GM08714 (cell line): ENCODE results near the gene SMIM13.
"Not testable (repeated sequence)": the region's sequence is repeated elsewhere in the genome, so short reads cannot be mapped to it uniquely, and the experiment has no call there.

Source experiments
- H3K4me3 ChIP-seq: fragments of 200-500 bp; sonication (Bioruptor generic); 2 replicates; pipeline ENCODE4 v1.5.1; 2014; ENCODE audit warnings: mild to moderate bottlenecking, low read length, inconsistent platforms
- ZNF274 ChIP-seq: IDR thresholded peaks from 2 replicates; pipeline ENCODE4 v1.6.1; 2012; ENCODE audit warnings: mild to moderate bottlenecking, low read depth, low read length

The SMIM13 gene

GRCh38 chr6:11093376-11093625, 333 bp upstream of the SMIM13 start:
- peak overlapping the region; percentile 91 for H3K4me3 ChIP-seq
- no peak for TF ChIP-seq ZNF274

- peak overlapping the region; percentile 91 for H3K4me3 ChIP-seq
These were observed 797 bp downstream of the SMIM13 start for GRCh38 chr6:11094411-11094851.

GRCh38 chr6:11094941-11095340, 1.3 kb downstream of the SMIM13 start:
- no peak for TF ChIP-seq ZNF274
- H3K4me3 ChIP-seq, result peak overlapping the region; percentile 91

More at GRCh38 chr6:11094411-11094851, 797 bp downstream of the SMIM13 start:
- TF ChIP-seq ZNF274, result no peak

- no peak overlapping the region; the same call in 1 of the 2 replicates for H3K4me3 ChIP-seq
- TF ChIP-seq ZNF274, result no peak
These were observed 2.5 kb downstream of the SMIM13 start for GRCh38 chr6:11096109-11096508.

GRCh38 chr6:11097476-11097875, 3.8 kb downstream of the SMIM13 start:
- no peak overlapping the region for H3K4me3 ChIP-seq
- TF ChIP-seq ZNF274, result no peak

- no peak for TF ChIP-seq ZNF274
- no peak overlapping the region for H3K4me3 ChIP-seq
These were observed 4.4 kb downstream of the SMIM13 start for GRCh38 chr6:11098004-11098403.

- H3K4me3 ChIP-seq, result no peak overlapping the region
- TF ChIP-seq ZNF274, result no peak
These were observed 7.8 kb downstream of the SMIM13 start for GRCh38 chr6:11101417-11101816.

- no peak for TF ChIP-seq ZNF274
- no peak overlapping the region for H3K4me3 ChIP-seq
These were observed 9.4 kb downstream of the SMIM13 start for GRCh38 chr6:11103065-11103464.

- no peak overlapping the region for H3K4me3 ChIP-seq
These were observed 15.1 kb downstream of the SMIM13 start for GRCh38 chr6:11108726-11109125.

GRCh38 chr6:11110921-11111768, 17.5 kb downstream of the SMIM13 start, which contains the start of gene ERVFRD-1:
Gene ERVFRD-1, minus strand, starts transcription at chr6:11111725. Its CDS starts 6,415 bp downstream, at chr6:11105310.
- TF ChIP-seq ZNF274, result no peak
- no peak within 1 kb of the TSS for H3K4me3 ChIP-seq

More at GRCh38 chr6:11108726-11109125, 15.1 kb downstream of the SMIM13 start:
- TF ChIP-seq ZNF274, result no peak

GRCh38 chr6:11111769-11112437, 18.3 kb downstream of the SMIM13 start:
- no peak for TF ChIP-seq ZNF274
- no peak overlapping the region for H3K4me3 ChIP-seq

GRCh38 chr6:11113038-11113437, 19.4 kb downstream of the SMIM13 start:
- no peak for TF ChIP-seq ZNF274

GRCh38 chr6:11115808-11116536, 22.3 kb downstream of the SMIM13 start:
- H3K4me3 ChIP-seq, result not testable (repeated sequence)

More at GRCh38 chr6:11113038-11113437, 19.4 kb downstream of the SMIM13 start:
- no peak overlapping the region for H3K4me3 ChIP-seq

GRCh38 chr6:11120271-11121005, 26.8 kb downstream of the SMIM13 start:
- no peak for TF ChIP-seq ZNF274

More at GRCh38 chr6:11120271-11121005, 26.8 kb downstream of the SMIM13 start:
- no peak overlapping the region for H3K4me3 ChIP-seq
